Measurements from ENCODE around the gene TTI1.

Gene TTI1

GRCh38 chr20:37987602-37988290, 45.5 kb downstream of the TTI1 start (continued):
- TF ChIP-seq CSRNP3 (CRISPR knock-in tag; IDR thresholded peaks at IDR 0.05) (no peak), ZNF565 (CRISPR knock-in tag; conservative IDR thresholded peaks at IDR 0.05; ENCODE audit: low read depth) (no peak), TCF4 (CRISPR knock-in tag; IDR thresholded peaks at IDR 0.05; ENCODE audit: borderline replicate concordance) (peak; percentile 97)

- TF ChIP-seq OSR1 (CRISPR knock-in tag; IDR thresholded peaks at IDR 0.05), result no peak
- no peak for TF ChIP-seq ZFP3 (CRISPR knock-in tag; IDR thresholded peaks at IDR 0.05)
- no peak for TF ChIP-seq ZNF70 (CRISPR knock-in tag; IDR thresholded peaks at IDR 0.05)
- no peak for TF ChIP-seq ESRRG (CRISPR knock-in tag; IDR thresholded peaks at IDR 0.05)
- no peak for TF ChIP-seq PATZ1 (CRISPR knock-in tag; IDR thresholded peaks at IDR 0.05; ENCODE audit: borderline replicate concordance)
- no peak for TF ChIP-seq ZNF8 (CRISPR knock-in tag; IDR thresholded peaks at IDR 0.05)
- no peak; the same call in 1 of the 3 replicates for ATAC-seq
Measured at GRCh38 chr20:37986873-37987601, 46.2 kb downstream of the TTI1 start.

GRCh38 chr20:37986044-37986858, 47.0 kb downstream of the TTI1 start:
- TF ChIP-seq PPARA (CRISPR knock-in tag; IDR thresholded peaks at IDR 0.05; ENCODE audit: borderline replicate concordance) (no peak), SNAI2 (CRISPR knock-in tag; IDR thresholded peaks at IDR 0.05) (no peak), PATZ1 (CRISPR knock-in tag; IDR thresholded peaks at IDR 0.05; ENCODE audit: borderline replicate concordance) (no peak), TCF4 (CRISPR knock-in tag; IDR thresholded peaks at IDR 0.05; ENCODE audit: borderline replicate concordance) (no peak), RARB (CRISPR knock-in tag; IDR thresholded peaks at IDR 0.05) (no peak), ZFP30 (CRISPR knock-in tag; IDR thresholded peaks at IDR 0.05) (no peak), ZFP3 (CRISPR knock-in tag; IDR thresholded peaks at IDR 0.05) (no peak), BACH2 (CRISPR knock-in tag; IDR thresholded peaks at IDR 0.05; ENCODE audit: borderline replicate concordance) (no peak), TOX (CRISPR knock-in tag; IDR thresholded peaks at IDR 0.05; ENCODE audit: borderline replicate concordance) (no peak), ISL1 (CRISPR knock-in tag; IDR thresholded peaks at IDR 0.05) (no peak), ESRRG (CRISPR knock-in tag; IDR thresholded peaks at IDR 0.05) (no peak), ZNF565 (CRISPR knock-in tag; conservative IDR thresholded peaks at IDR 0.05; ENCODE audit: low read depth) (no peak), ZNF70 (CRISPR knock-in tag; IDR thresholded peaks at IDR 0.05) (no peak)

GRCh38 chr20:37984018-37984785, 49.1 kb downstream of the TTI1 start:
- ATAC-seq, result no peak; the same call in 2 of the 3 replicates
- TF ChIP-seq GLIS3 (CRISPR knock-in tag; IDR thresholded peaks at IDR 0.05) (no peak), ESRRG (CRISPR knock-in tag; IDR thresholded peaks at IDR 0.05) (no peak), ISL1 (CRISPR knock-in tag; IDR thresholded peaks at IDR 0.05) (no peak), CREB5 (CRISPR knock-in tag; IDR thresholded peaks at IDR 0.05; ENCODE audit: low read depth) (no peak), PATZ1 (CRISPR knock-in tag; IDR thresholded peaks at IDR 0.05; ENCODE audit: borderline replicate concordance) (no peak), CSDC2 (CRISPR knock-in tag; IDR thresholded peaks at IDR 0.05) (no peak), ZNF565 (CRISPR knock-in tag; conservative IDR thresholded peaks at IDR 0.05; ENCODE audit: low read depth) (no peak), POU6F1 (CRISPR knock-in tag; IDR thresholded peaks at IDR 0.05; ENCODE audit: borderline replicate concordance, low read depth) (no peak), OSR1 (CRISPR knock-in tag; IDR thresholded peaks at IDR 0.05) (no peak)

More at GRCh38 chr20:37986044-37986858, 47.0 kb downstream of the TTI1 start:
- ATAC-seq, result no peak
